ENCODE data around the gene C5orf63. TPM values are rescaled to one million over a fixed set of nuclear protein-coding genes. Genes with fewer than 3 reads are reported as not detected.

Gene C5orf63
- total and polyA plus RNA-seq, 2 donors (not counting 3 experiments of a cell fraction or from before 2014, with no cell fraction given): 1.4 to 5.3 TPM

GRCh38 chr5:127013407-127013806, 59.9 kb downstream of the C5orf63 start:
- Histone ChIP-seq H3K27me3 (ENCODE audit: control insufficient read depth in 2 of 2, insufficient read depth in 2 of 2, low read length in 2 of 2) (no peaks in the 10 kb centered on the region), H3K9me3 (replicated peaks; ENCODE audit: control insufficient read depth, insufficient read depth, low read length) (no peaks in the 10 kb centered on the region), H3K79me2 (ENCODE audit: control insufficient read depth, insufficient read depth, low read length) (peaks cover 81% of the 10 kb centered on the region), H3K9me1 (replicated peaks; ENCODE audit: control insufficient read depth, extremely low read depth, insufficient read depth, low read length) (no peaks in the 10 kb centered on the region), H3K4me3 (replicated peaks in 1 of 3; ENCODE audit: insufficient read depth in 1 of 3, low read depth in 1 of 3, low read length in 3 of 3) (peak overlapping the region in 1 of 3 experiments; percentile 50), H3K36me3 (ENCODE audit: control insufficient read depth in 2 of 2, extremely low read depth in 1 of 2, insufficient read depth in 2 of 2, low read length in 2 of 2) (no peaks in the 10 kb centered on the region), H3K4me1 (ENCODE audit: control insufficient read depth, extremely low read depth, insufficient read depth, low read length) (peaks cover 40% of the 10 kb centered on the region), H3K4me2 (ENCODE audit: insufficient read depth, low read length) (peak overlapping the region; percentile 98), H3K27ac (ENCODE audit: insufficient read depth, low read depth, low read length) (peak overlapping the region; percentile 83), H2AFZ (ENCODE audit: low read depth, low read length) (no peak overlapping the region), H3K9ac (replicated peaks; ENCODE audit: extremely low read depth, insufficient read depth, low read length) (peak overlapping the region; percentile 62), H4K20me1 (replicated peaks; ENCODE audit: control insufficient read depth, extremely low read depth, insufficient read depth, low read length) (no peaks in the 10 kb centered on the region)
- DNase-seq (ENCODE audit: low read depth, low spot score) (no peak), FAIRE-seq (peak; percentile 43)
- dilution Hi-C loops (cut with MboI; ENCODE audit: extremely low pct_ligation_motif_present, low sequenced_read_pairs): no loop called here
- no TSS peak for BruUV-seq (replicated peaks)
- ChIA-PET POLR2A (no interaction called here), CTCF (interaction anchor here (1.3 to 5.0 kb wide), 4 partner anchors 16 to 176 kb away, joined by 3 to 24 read pairs (median 4); no protein-coding TSS in a partner anchor)
- TF ChIP-seq POLR2A (IDR thresholded peaks at IDR 0.05; ENCODE audit: low read depth, low read length) (no peak), EZH2 (IDR thresholded peaks at IDR 0.05; ENCODE audit: borderline replicate concordance, low read depth, low read length, severe bottlenecking) (no peak), FOS (IDR thresholded peaks at IDR 0.05; ENCODE audit: borderline replicate concordance, insufficient read depth, low read length) (peak; percentile 79), GATA2 (IDR thresholded peaks at IDR 0.05; ENCODE audit: insufficient read depth, insufficient read length, low read depth, low read length) (peak; percentile 89), JUN (IDR thresholded peaks at IDR 0.05; ENCODE audit: borderline replicate concordance, insufficient read depth, insufficient read length, low read depth) (peak; percentile 55), MYC (IDR thresholded peaks at IDR 0.05; ENCODE audit: low read depth, low read length) (no peak), MAX (IDR thresholded peaks at IDR 0.05; ENCODE audit: insufficient read depth, insufficient read length) (no peak), CTCF (IDR thresholded peaks at IDR 0.05; ENCODE audit: extremely low read depth in 1 of 2, insufficient read depth in 1 of 2, low read depth in 1 of 2, low read length in 2 of 2) (no peak), POLR2AphosphoS5 (IDR thresholded peaks at IDR 0.05; ENCODE audit: insufficient read depth, low read depth, low read length) (peak; percentile 46)
- intact Hi-C loops (cut with micrococcal nuclease): loop anchor here (1.0 to 5.0 kb wide), 4 partner anchors 17 to 96 kb away; partner anchors contain the start of gene MARCHF3
